B cell (primary cell): ENCODE results near the gene MFAP1. TPM values are rescaled to one million over a fixed set of nuclear protein-coding genes. Genes with fewer than 3 reads are reported as not detected.

Experiments
- ATAC-seq: fragments of 200-7000 bp; cut with Tn5 transposase; one replicate; pipeline ENCODE4 v1.10.0; 2021; ENCODE audit warnings: low read depth, mild to moderate bottlenecking, moderate number of reproducible peaks, moderate library complexity
- CTCF ChIA-PET: fragments of 350-600 bp; sonication (Branson Sonifier 250); formaldehyde crosslinking; loops from one replicate; lab custom pipeline; 2021; ENCODE audit warnings: antibody characterized with exemption, inconsistent platforms; lab: Charles Lee
- POLR2A ChIA-PET: fragments of 350-600 bp; sonication (Branson Sonifier 250); formaldehyde crosslinking; loops from one replicate; lab custom pipeline; 2021; ENCODE audit warnings: antibody characterized with exemption; lab: Charles Lee
- DNase-seq: peaks from one replicate; pipeline ENCODE4 v3.0.0; 2013
- H2AFZ ChIP-seq: 2 replicates; pipeline ENCODE4 v1.6.1; 2012; ENCODE audit warnings: mild to moderate bottlenecking, low read depth, low read length; ENCODE audit not compliant: insufficient read depth, poor library complexity, severe bottlenecking
- H3K27ac ChIP-seq, 2 donors: 1 replicate in 1 of 2; 2 replicates in 1 of 2; pipeline ENCODE4 v1.5.1; 2012 to 2013; ENCODE audit warnings: low read length in 2 of 2, mild to moderate bottlenecking in 2 of 2, moderate library complexity in 1 of 2
- H3K27me3 ChIP-seq, 4 experiments: fragments of 200-600 bp in 1 of 4; sonication (generic) in 1 of 4; replicated peaks in 1 of 4; 1 replicate in 2 of 4; 2 replicates in 2 of 4; pipeline versions ENCODE4 v1.6.1 to v1.7.0; 2013 to 2016; ENCODE audit warnings: low read length in 3 of 4, mild to moderate bottlenecking in 2 of 4, mixed read lengths in 1 of 4, moderate library complexity in 1 of 4; ENCODE audit not compliant: insufficient read depth in 4 of 4, control insufficient read depth in 3 of 4; ENCODE audit errors: control extremely low read depth in 1 of 4
- H3K36me3 ChIP-seq, 2 experiments: replicated peaks in 1 of 2; 1 replicate in 1 of 2; 2 replicates in 1 of 2; pipeline versions ENCODE4 v1.6.1 to v1.7.1; 2013; ENCODE audit warnings: low read length in 1 of 2; ENCODE audit not compliant: insufficient read depth in 2 of 2, control insufficient read depth in 1 of 2; ENCODE audit errors: control extremely low read depth in 1 of 2, extremely low read depth in 1 of 2
- H3K4me1 ChIP-seq, 2 donors: fragments of 200-600 bp in 1 of 2; sonication (generic) in 1 of 2; 1 replicate in 1 of 2; 2 replicates in 1 of 2; pipeline versions ENCODE4 v1.5.1 to v1.6.1; 2013 to 2017; ENCODE audit warnings: low read length in 2 of 2; ENCODE audit not compliant: control insufficient read depth in 2 of 2, insufficient read depth in 2 of 2
- H3K4me2 ChIP-seq: replicated peaks from 2 replicates; pipeline ENCODE3; 2012; ENCODE audit warnings: mild to moderate bottlenecking, low read depth, low read length; ENCODE audit not compliant: poor library complexity, severe bottlenecking
- H3K4me3 ChIP-seq, 5 experiments: fragments of 200-600 bp in 1 of 5; sonication (generic) in 1 of 5; 1 replicate in 3 of 5; 2 replicates in 2 of 5; pipeline versions ENCODE4 v1.5.1 to v1.7.0; 2011 to 2016; ENCODE audit warnings: low read length in 4 of 5, mild to moderate bottlenecking in 4 of 5, low read depth in 2 of 5, control low read depth in 1 of 5, moderate library complexity in 1 of 5; ENCODE audit not compliant: insufficient read depth in 1 of 5; ENCODE audit errors: control extremely low read depth in 1 of 5, extremely low read depth in 1 of 5
- H3K79me2 ChIP-seq: fragments of 200-600 bp; sonication (generic); one replicate; pipeline ENCODE4 v1.6.0; 2016; ENCODE audit warnings: low read length; ENCODE audit not compliant: control insufficient read depth, insufficient read depth
- H3K9ac ChIP-seq: fragments of 200-600 bp; sonication (generic); 2 replicates; pipeline ENCODE4 v1.6.1; 2017; ENCODE audit warnings: mild to moderate bottlenecking, low read length, moderate library complexity
- H3K9me3 ChIP-seq, 3 donors: one replicate each; pipeline versions ENCODE4 v1.6.1 to v1.7.1; 2013; ENCODE audit warnings: low read length in 2 of 3; ENCODE audit not compliant: control insufficient read depth in 2 of 3, insufficient read depth in 1 of 3; ENCODE audit errors: control extremely low read depth in 1 of 3
- H4K20me1 ChIP-seq: 2 replicates; pipeline ENCODE4 v1.6.0; 2012; ENCODE audit warnings: mild to moderate bottlenecking, low read length; ENCODE audit not compliant: insufficient read depth, control insufficient read depth, poor library complexity, severe bottlenecking
- H3K27ac Mint-ChIP-seq: one replicate; pipeline ENCODE4 v1.8.0; 2021; ENCODE audit warnings: mixed read lengths
- H3K27me3 Mint-ChIP-seq: one replicate; pipeline ENCODE4 v1.8.0; 2021; ENCODE audit warnings: mixed read lengths
- H3K4me1 Mint-ChIP-seq: one replicate; pipeline ENCODE4 v1.8.0; 2021; ENCODE audit warnings: mixed read lengths
- H3K4me3 Mint-ChIP-seq: one replicate; pipeline ENCODE4 v1.8.0; 2021; ENCODE audit warnings: mixed read lengths
- H3K9me3 Mint-ChIP-seq: one replicate; pipeline ENCODE4 v1.8.0; 2022; ENCODE audit warnings: mixed read lengths; ENCODE audit not compliant: insufficient read depth
- EZH2 ChIP-seq: IDR thresholded peaks from 2 replicates; pipeline ENCODE4 v1.6.1; 2012; ENCODE audit warnings: borderline replicate concordance, low read depth, mild to moderate bottlenecking, moderate library complexity, low read length; ENCODE audit not compliant: insufficient read depth, poor library complexity, severe bottlenecking
- WGBS: methylation state at CpG from one replicate; pipeline ENCODE4 v1.1.5; 2013; ENCODE audit warnings: missing lambda C conversion rate; ENCODE audit not compliant: insufficient coverage; 5-methylcytosine and 5-hydroxymethylcytosine counted together
- intact Hi-C: fragments of 100-400 bp; cut with micrococcal nuclease; formaldehyde crosslinking; loops from one replicate; pipeline ENCODE4 v1.10.0; 2022
- polyA plus RNA-seq: library from polyadenylated mRNA; depleted of rRNA; stranded (reverse); fragments of >200 nt; gene quantifications from 2 replicates; pipeline ENCODE4 v1.2.3, GENCODE V29; 2012
- total RNA-seq, 2 donors: library from RNA; stranded (reverse); fragments of 120-200 nt in 1 of 2; gene quantifications; 1 replicate in 1 of 2; 2 replicates in 1 of 2; pipeline versions ENCODE4 v1.2.3 to v1.2.4, GENCODE V29; 2013 to 2022
- TF ChIP-seq, protein P1 (sequence below): fragments of 200-600 bp; IDR thresholded peaks from one replicate; pipeline ENCODE4 v1.8.0; 2022; ENCODE audit warnings: antibody characterized with exemption, mild to moderate bottlenecking

MFAP1 gene
- total and polyA plus RNA-seq, 2 donors (not counting 1 experiment from before 2014, with no cell fraction given) = 3.4 to 22.1 TPM

DNA sequence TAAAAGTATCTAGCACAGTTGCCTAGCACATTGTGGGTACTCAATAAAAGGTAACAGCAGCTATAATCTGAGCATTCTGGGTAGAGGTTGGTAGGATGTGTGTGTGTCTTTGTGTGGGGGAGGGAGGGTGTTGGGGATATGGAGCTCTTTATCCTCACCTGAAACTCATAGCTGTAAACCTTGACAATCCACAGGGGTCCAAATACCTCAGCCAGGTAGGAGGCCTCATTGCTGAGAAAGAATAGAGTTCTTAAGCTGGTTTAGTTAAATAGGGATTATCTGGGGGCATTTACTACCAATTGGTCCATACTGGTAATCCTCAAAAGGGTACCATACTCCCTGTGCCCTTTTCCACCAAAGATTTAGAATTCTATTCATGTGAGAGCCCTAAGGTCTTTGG is 28.5 kb downstream of the MFAP1 start:
- no peaks in the 10 kb centered on the region for H3K27me3 Mint-ChIP-seq
- Histone ChIP-seq H4K20me1 (peaks cover 36% of the 10 kb centered on the region), H3K27me3 (no peaks in the 10 kb centered on the region), H3K36me3 (peaks cover 0 to 55% of the 10 kb centered on the region in 2 experiments), H3K4me2 (no peak overlapping the region), H3K4me3 (no peak overlapping the region), H3K4me1 (peaks cover 21 to 56% of the 10 kb centered on the region in 2 donors), H3K79me2 (peaks cover 42% of the 10 kb centered on the region), H2AFZ (no peak overlapping the region), H3K27ac (no peak overlapping the region), H3K9me3 (peaks cover 0 to 12% (median 0%) of the 10 kb centered on the region in 3 donors), H3K9ac (no peak overlapping the region)
- CTCF ChIA-PET = interaction anchor here (1.0 to 3.2 kb wide), 2 partner anchors 19 to 25 kb away, joined by 4 to 13 read pairs; partner anchors contain the start of gene ELL3
- ATAC-seq (no peak), DNase-seq (no peak)
- POLR2A ChIA-PET = no interaction called here
- H3K27ac Mint-ChIP-seq = peak overlapping the region; percentile 26
- H3K9me3 Mint-ChIP-seq = no peaks in the 10 kb centered on the region
- TF ChIP-seq EZH2 = no peak
- TF ChIP-seq, protein P1, sequence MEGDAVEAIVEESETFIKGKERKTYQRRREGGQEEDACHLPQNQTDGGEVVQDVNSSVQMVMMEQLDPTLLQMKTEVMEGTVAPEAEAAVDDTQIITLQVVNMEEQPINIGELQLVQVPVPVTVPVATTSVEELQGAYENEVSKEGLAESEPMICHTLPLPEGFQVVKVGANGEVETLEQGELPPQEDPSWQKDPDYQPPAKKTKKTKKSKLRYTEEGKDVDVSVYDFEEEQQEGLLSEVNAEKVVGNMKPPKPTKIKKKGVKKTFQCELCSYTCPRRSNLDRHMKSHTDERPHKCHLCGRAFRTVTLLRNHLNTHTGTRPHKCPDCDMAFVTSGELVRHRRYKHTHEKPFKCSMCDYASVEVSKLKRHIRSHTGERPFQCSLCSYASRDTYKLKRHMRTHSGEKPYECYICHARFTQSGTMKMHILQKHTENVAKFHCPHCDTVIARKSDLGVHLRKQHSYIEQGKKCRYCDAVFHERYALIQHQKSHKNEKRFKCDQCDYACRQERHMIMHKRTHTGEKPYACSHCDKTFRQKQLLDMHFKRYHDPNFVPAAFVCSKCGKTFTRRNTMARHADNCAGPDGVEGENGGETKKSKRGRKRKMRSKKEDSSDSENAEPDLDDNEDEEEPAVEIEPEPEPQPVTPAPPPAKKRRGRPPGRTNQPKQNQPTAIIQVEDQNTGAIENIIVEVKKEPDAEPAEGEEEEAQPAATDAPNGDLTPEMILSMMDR = no peak
- H3K4me3 Mint-ChIP-seq = no peak overlapping the region
- peaks cover 74% of the 10 kb centered on the region for H3K4me1 Mint-ChIP-seq
- intact Hi-C loops = no loop called here

DNA sequence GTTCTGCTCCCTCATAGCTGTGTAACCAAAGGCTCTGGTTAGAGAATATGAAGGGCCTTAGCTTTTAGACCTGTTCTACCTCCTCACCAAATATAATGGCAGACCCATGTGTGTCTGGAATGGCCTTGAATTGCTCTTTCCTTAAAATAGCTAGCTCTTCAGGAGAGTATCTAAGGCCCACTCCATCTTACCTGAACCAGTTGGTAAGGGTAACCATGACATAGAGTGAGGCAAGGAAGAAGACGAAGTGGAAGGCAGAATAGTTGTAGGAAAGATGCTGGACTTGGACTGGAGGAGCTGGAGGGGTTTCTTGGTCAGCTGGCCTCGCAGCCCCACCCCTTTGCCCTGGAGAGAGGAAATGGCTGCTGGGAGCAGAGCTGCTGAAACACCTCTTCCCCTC is 29.3 kb downstream of the MFAP1 start:
- ATAC-seq (no peak), DNase-seq (no peak)
- Histone ChIP-seq H3K27me3 (no peaks in the 10 kb centered on the region), H3K4me3 (no peak overlapping the region), H4K20me1 (peaks cover 36% of the 10 kb centered on the region), H3K9ac (no peak overlapping the region), H3K27ac (no peak overlapping the region), H3K36me3 (peaks cover 0 to 55% of the 10 kb centered on the region in 2 experiments), H2AFZ (no peak overlapping the region), H3K4me1 (peaks cover 23 to 59% of the 10 kb centered on the region in 2 donors), H3K4me2 (no peak overlapping the region), H3K9me3 (peaks cover 0 to 12% (median 0%) of the 10 kb centered on the region in 3 donors), H3K79me2 (peaks cover 34% of the 10 kb centered on the region)
- no peak for TF ChIP-seq EZH2
- TF ChIP-seq, protein P1 = no peak
- CTCF ChIA-PET = interaction anchor here (1.0 to 3.2 kb wide), 2 partner anchors 18 to 25 kb away, joined by 4 to 13 read pairs; partner anchors contain the start of gene ELL3
- WGBS = no CpG with 5 or more reads among the region's 2 CpGs
- H3K27ac Mint-ChIP-seq = no peak overlapping the region
- H3K4me1 Mint-ChIP-seq = peaks cover 71% of the 10 kb centered on the region
- intact Hi-C loops = no loop called here
- POLR2A ChIA-PET = no interaction called here
- H3K4me3 Mint-ChIP-seq = no peak overlapping the region
- no peaks in the 10 kb centered on the region for H3K9me3 Mint-ChIP-seq
- H3K27me3 Mint-ChIP-seq = no peaks in the 10 kb centered on the region
